ENCODE data around the gene FGB. TPM values are rescaled to one million over a fixed set of nuclear protein-coding genes. Genes with fewer than 3 reads are reported as not detected.

The FGB gene
- total and polyA plus RNA-seq, 2 of the 13 experiments (the other 11 are each of a cell fraction or from before 2014, with no cell fraction given): 226 to 784 TPM

DNA sequence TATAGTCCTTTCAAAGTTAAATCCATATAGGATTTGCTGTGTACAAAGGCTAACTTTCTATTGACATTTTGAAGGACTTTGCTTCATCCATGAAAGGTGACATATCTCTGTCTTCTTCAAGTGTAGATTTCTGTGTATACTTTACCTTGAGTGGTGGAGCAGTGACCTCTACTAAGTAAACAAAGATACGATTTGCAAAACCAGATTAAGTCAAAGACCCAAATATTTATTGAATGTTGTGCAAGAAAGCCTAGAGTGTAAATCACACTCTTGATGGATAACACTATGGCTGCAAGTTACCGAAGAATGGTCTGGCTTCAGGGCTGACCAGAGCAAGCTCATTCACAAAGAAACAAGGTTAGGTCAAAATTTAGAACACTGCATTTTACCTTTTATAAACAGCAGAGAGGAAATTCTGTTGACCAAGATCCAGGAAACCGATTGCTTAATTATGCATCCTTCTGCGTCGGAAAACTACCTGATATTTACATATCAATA lies 55.1 kb downstream of the FGB start (continued):
- TF ChIP-seq, protein P1, sequence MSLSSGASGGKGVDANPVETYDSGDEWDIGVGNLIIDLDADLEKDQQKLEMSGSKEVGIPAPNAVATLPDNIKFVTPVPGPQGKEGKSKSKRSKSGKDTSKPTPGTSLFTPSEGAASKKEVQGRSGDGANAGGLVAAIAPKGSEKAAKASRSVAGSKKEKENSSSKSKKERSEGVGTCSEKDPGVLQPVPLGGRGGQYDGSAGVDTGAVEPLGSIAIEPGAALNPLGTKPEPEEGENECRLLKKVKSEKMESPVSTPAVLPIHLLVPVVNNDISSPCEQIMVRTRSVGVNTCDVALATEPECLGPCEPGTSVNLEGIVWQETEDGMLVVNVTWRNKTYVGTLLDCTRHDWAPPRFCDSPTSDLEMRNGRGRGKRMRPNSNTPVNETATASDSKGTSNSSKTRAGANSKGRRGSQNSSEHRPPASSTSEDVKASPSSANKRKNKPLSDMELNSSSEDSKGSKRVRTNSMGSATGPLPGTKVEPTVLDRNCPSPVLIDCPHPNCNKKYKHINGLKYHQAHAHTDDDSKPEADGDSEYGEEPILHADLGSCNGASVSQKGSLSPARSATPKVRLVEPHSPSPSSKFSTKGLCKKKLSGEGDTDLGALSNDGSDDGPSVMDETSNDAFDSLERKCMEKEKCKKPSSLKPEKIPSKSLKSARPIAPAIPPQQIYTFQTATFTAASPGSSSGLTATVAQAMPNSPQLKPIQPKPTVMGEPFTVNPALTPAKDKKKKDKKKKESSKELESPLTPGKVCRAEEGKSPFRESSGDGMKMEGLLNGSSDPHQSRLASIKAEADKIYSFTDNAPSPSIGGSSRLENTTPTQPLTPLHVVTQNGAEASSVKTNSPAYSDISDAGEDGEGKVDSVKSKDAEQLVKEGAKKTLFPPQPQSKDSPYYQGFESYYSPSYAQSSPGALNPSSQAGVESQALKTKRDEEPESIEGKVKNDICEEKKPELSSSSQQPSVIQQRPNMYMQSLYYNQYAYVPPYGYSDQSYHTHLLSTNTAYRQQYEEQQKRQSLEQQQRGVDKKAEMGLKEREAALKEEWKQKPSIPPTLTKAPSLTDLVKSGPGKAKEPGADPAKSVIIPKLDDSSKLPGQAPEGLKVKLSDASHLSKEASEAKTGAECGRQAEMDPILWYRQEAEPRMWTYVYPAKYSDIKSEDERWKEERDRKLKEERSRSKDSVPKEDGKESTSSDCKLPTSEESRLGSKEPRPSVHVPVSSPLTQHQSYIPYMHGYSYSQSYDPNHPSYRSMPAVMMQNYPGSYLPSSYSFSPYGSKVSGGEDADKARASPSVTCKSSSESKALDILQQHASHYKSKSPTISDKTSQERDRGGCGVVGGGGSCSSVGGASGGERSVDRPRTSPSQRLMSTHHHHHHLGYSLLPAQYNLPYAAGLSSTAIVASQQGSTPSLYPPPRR (CRISPR knock-in tag; IDR thresholded peaks at IDR 0.05; ENCODE audit: borderline replicate concordance): peak; percentile 100
- TF ChIP-seq ZNF7 (CRISPR knock-in tag; IDR thresholded peaks at IDR 0.05) (peak; percentile 28; the same call in 1 of the 2 replicates), HDAC1 (CRISPR knock-in tag; IDR thresholded peaks at IDR 0.05) (peak; percentile 98), ZNF329 (CRISPR knock-in tag; IDR thresholded peaks at IDR 0.05; ENCODE audit: low read depth) (no peak), HMGA1 (CRISPR knock-in tag; conservative IDR thresholded peaks at IDR 0.05) (no peak), ZNF230 (CRISPR knock-in tag; IDR thresholded peaks at IDR 0.05) (no peak), NR1H2 (CRISPR knock-in tag; IDR thresholded peaks at IDR 0.05; ENCODE audit: borderline replicate concordance, low read depth) (no peak), SSRP1 (CRISPR knock-in tag; IDR thresholded peaks at IDR 0.05) (no peak), ZNF746 (CRISPR knock-in tag; IDR thresholded peaks at IDR 0.05) (peak; percentile 84; the same call in 1 of the 2 replicates), NCOA1 (CRISPR knock-in tag; IDR thresholded peaks at IDR 0.05) (peak; percentile 98), ZNF251 (CRISPR knock-in tag; IDR thresholded peaks at IDR 0.05) (no peak), NFKB2 (CRISPR knock-in tag; IDR thresholded peaks at IDR 0.05; ENCODE audit: borderline replicate concordance) (no peak), ZNF572 (CRISPR knock-in tag; IDR thresholded peaks at IDR 0.05) (no peak), ZNF562 (CRISPR knock-in tag; IDR thresholded peaks at IDR 0.05; ENCODE audit: borderline replicate concordance) (no peak), KLF6 (CRISPR knock-in tag; IDR thresholded peaks at IDR 0.05) (peak; percentile 76), KDM6A (CRISPR knock-in tag; IDR thresholded peaks at IDR 0.05; ENCODE audit: low read depth) (peak; percentile 95), HNRNPL (IDR thresholded peaks at IDR 0.05; ENCODE audit: low read depth, low read length) (no peak), ZNF530 (CRISPR knock-in tag; IDR thresholded peaks at IDR 0.05; ENCODE audit: low read depth) (no peak)
- TF ChIP-seq, protein P2, sequence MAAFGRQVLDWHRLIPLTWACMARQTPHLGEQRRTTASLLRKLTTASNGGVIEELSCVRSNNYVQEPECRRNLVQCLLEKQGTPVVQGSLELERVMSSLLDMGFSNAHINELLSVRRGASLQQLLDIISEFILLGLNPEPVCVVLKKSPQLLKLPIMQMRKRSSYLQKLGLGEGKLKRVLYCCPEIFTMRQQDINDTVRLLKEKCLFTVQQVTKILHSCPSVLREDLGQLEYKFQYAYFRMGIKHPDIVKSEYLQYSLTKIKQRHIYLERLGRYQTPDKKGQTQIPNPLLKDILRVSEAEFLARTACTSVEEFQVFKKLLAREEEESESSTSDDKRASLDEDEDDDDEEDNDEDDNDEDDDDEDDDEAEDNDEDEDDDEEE (CRISPR knock-in tag; IDR thresholded peaks at IDR 0.05): no peak
- TF ChIP-seq, protein P3, sequence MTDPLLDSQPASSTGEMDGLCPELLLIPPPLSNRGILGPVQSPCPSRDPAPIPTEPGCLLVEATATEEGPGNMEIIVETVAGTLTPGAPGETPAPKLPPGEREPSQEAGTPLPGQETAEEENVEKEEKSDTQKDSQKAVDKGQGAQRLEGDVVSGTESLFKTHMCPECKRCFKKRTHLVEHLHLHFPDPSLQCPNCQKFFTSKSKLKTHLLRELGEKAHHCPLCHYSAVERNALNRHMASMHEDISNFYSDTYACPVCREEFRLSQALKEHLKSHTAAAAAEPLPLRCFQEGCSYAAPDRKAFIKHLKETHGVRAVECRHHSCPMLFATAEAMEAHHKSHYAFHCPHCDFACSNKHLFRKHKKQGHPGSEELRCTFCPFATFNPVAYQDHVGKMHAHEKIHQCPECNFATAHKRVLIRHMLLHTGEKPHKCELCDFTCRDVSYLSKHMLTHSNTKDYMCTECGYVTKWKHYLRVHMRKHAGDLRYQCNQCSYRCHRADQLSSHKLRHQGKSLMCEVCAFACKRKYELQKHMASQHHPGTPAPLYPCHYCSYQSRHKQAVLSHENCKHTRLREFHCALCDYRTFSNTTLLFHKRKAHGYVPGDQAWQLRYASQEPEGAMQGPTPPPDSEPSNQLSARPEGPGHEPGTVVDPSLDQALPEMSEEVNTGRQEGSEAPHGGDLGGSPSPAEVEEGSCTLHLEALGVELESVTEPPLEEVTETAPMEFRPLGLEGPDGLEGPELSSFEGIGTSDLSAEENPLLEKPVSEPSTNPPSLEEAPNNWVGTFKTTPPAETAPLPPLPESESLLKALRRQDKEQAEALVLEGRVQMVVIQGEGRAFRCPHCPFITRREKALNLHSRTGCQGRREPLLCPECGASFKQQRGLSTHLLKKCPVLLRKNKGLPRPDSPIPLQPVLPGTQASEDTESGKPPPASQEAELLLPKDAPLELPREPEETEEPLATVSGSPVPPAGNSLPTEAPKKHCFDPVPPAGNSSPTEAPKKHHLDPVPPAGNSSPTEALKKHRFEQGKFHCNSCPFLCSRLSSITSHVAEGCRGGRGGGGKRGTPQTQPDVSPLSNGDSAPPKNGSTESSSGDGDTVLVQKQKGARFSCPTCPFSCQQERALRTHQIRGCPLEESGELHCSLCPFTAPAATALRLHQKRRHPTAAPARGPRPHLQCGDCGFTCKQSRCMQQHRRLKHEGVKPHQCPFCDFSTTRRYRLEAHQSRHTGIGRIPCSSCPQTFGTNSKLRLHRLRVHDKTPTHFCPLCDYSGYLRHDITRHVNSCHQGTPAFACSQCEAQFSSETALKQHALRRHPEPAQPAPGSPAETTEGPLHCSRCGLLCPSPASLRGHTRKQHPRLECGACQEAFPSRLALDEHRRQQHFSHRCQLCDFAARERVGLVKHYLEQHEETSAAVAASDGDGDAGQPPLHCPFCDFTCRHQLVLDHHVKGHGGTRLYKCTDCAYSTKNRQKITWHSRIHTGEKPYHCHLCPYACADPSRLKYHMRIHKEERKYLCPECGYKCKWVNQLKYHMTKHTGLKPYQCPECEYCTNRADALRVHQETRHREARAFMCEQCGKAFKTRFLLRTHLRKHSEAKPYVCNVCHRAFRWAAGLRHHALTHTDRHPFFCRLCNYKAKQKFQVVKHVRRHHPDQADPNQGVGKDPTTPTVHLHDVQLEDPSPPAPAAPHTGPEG (CRISPR knock-in tag; IDR thresholded peaks at IDR 0.05): no peak
